DOHH2 (cell line): Measurements from ENCODE around the gene CST5.

ENCODE experiments used
- CTCF ChIP-seq: fragments of 200-600 bp; sonication (generic); IDR thresholded peaks from one replicate; pipeline ENCODE4 v1.5.1; 2014; ENCODE audit warnings: antibody characterized with exemption, mild to moderate bottlenecking, low read depth, low read length; ENCODE audit not compliant: poor library complexity, severe bottlenecking
- EZH2phosphoT487 ChIP-seq: fragments of 200-600 bp; sonication (generic); IDR thresholded peaks from 2 replicates; pipeline ENCODE4 v1.6.1; 2017; ENCODE audit warnings: borderline replicate concordance, mild to moderate bottlenecking, antibody characterized with exemption, low read length, moderate library complexity, mixed read lengths

GRCh38 chr20:23874747-23875146 is 4.8 kb downstream of the CST5 start:
- no peak for TF ChIP-seq CTCF
- TF ChIP-seq EZH2phosphoT487 = no peak
